DMS114 treated with DMSO at 0.1 percent for 48 hours (cell line): ENCODE measurements around the gene MBNL3.
"Not testable (repeated sequence)": the region's sequence is repeated elsewhere in the genome, so short reads cannot be mapped to it uniquely, and the experiment has no call there.

Experiments
- DNase-seq: peaks from one replicate; lab custom pipeline; 2025; ENCODE audit not compliant: unreplicated experiment; lab: John Stamatoyannopoulos, UW

MBNL3 gene

DNA sequence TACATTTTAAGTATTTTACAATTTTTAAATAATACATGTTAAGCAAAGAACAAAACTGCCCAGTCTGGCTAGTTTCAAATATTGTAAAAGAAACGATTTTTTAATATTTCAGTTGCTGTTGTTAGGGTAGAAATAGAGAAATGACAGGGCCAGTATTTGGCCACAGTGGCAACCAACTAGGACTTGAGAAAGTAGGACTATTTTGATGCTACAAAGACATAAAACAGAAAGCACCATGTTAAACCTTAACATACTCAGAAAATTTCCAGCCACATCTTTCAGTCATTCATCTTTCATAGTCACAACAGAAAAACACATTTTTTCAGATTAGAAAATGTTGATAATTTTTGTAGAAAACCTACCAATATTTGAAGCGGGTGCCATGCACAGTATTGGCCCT lies 104.5 kb downstream of the MBNL3 start:
- no peak for DNase-seq

DNA sequence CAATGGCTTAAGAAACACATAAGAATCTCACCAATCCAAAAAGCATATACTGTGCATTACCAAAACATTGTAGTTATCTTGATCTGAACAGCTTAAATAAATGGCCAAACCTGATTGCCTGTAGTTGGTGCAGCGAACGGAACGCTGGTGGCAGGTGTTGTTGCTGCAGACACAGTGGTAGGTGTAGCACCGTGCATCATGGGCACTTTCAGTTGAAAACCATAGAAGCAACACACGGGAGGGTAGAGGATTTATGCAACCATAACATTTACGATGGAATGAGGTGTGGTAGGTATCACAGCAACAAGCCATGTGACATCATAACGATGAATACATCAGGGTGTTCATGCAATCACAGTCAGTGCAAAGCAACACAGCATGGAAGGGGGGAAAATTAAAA lies 106.8 kb downstream of the MBNL3 start:
- no peak for DNase-seq

DNA sequence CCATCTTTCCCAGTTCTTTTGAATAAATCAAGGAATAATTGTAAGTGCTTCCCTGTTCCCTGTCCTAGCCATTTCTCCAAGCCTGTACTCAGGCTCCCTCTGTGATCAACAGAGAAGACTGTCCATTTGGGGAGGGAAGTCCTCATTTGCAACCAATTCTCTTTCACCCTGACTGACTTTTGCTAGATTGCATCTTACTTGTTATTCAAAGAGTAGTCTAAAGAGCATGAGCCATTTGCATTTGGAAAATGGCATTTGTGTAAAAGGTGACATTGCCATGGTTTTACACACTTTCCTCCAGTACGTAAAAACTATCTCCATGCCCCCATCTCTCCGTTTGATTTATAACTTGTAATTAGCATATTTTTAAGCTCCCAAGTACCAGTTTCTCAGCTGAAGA lies 110.6 kb downstream of the MBNL3 start:
- DNase-seq = no peak

DNA sequence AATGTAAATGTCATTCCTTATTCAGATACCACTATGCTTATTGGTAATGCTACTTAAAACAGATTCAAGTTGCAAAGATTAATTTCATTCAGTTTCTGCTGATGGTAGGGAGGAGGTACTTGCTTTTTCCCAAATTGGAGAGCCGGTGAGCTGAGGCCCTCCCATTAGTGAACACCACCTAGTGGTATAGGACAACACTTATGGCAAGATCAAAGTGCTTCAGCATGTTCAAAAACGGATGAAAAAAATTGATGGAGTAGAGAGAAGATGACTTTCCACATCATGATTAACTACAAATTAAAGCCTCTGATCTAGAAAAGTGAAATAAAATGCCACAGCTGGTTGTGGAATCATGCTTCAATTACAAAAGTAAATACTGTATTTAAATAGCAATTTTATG lies 112.9 kb downstream of the MBNL3 start:
- no peak for DNase-seq

DNA sequence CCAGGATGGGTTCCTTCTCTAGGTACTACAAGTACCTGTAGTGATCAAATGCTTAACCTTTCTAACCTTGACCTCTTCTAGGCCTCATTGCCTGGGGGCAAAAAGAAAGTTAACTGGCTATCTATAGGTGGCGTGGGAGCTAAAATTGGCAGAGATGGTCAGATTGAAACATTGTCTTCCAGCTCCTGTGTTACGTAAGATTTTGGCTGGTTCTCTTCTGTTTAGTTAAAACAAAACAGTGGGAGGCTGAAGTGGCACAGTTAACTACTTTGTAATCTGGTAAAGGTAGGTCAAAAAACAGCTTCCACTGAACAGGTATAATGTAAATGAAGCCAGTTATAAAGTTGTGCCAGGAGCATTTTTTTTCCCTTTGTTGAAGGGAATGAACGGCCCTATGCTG lies 115.2 kb downstream of the MBNL3 start:
- no peak for DNase-seq

DNA sequence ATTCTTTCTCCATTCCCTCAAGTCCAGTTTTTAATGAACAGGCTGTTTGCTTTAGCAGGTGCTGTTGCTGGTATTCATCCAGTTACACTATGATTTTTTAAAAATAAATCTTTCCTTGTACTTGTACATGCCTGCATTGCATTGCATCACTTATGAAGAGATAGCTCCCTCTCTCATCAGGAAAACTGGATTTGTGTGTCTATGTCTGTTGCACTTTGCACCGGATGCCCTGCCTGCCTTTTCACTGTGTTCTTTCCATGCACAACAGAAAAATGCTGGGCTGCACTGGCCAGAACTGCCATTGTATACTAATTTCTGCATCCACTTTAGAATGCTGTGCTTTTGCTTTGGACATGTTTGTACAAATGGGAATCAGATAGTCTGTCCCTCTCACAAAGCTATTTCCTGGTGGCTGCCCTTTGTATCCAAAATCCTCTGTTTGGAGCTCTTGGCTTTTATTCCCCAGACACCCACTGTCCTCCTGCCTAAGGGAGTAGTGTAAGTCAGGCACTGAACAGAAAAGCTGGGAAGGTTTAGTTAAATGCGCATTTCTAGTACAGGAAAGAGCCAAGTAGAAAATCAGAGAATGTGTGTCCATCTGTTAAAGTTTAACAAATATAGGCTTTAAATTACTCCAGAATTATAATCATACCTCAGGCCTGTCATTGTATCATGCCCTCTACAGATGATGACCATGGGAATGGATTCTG lies 119.1 kb downstream of the MBNL3 start:
- DNase-seq = no peak

DNA sequence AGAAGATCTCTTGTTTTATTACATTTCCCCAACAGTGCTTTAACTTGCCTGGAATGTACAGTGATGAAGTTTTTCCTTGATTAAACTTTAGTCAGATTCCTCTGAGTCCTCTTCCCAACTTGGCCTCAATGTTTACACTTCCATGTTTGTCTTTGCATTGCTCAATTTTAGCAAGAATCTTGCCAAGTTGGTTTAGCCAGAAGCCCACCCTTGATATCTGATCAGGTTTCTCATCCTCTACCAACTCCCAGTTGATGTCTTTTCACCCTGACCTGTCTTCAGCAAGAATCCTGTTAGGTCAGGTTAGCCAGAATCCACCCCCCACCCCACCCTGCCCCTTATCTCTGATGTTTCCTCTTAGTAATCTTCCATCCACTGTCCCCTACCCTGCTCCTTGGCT lies 120.9 kb downstream of the MBNL3 start:
- no peak for DNase-seq

DNA sequence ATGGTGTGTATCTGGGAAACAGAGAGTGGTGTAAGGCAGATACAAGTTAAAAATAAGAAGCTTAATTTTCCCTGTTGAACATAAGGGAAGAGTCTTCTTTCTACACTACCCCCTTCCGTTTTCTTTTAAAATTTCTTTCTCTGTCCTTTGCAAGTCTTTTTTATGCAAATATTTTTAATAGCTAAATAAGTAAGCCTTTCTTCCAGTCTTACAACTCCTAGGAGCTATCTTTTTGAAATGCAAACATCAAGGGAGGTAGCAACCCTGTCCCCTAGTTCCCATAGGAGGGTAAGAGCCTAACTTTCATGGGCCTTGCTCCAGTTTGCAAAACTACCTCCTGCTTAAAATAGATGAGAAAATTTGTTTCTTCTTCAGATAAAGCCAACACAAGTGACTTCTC lies 121.5 kb downstream of the MBNL3 start:
- no peak for DNase-seq

DNA sequence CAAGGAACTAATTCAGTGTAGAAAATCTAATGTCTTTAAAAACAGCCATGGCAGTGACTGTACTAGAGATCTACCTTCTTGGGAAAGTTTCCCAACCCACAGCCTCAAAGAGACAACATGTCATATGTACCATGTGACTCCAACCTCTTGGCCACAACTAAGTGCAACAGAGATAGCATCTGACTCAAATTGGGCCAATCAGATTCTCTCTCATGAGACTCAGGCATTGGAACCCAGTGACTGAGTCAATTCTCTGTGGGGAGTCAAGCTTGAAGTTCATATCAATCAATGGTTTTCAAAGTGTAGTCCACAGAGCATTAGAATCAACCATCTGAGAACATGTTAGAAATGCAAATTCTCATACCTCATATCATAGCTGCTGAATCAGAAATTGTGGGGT lies 123.3 kb downstream of the MBNL3 start:
- no peak for DNase-seq

DNA sequence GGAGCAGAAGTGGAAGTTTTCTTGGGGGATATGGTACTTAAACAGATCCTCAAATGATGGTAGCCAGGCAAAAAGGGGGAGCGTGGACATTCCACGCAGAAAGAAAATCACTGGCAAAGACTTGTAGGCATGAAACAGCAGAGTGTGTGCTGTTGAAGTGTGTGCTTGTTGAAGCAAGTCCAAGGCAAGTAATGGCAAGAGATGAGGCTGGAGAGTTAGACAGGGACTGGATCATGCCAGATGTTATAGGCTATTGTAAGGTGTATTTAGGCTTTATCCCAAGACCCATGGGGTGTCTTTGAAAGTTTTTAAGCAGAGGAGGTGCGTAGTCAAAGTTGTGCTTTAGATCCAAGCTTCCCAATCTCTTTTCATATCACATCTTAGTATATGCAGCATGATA lies 124.5 kb downstream of the MBNL3 start:
- no peak for DNase-seq

DNA sequence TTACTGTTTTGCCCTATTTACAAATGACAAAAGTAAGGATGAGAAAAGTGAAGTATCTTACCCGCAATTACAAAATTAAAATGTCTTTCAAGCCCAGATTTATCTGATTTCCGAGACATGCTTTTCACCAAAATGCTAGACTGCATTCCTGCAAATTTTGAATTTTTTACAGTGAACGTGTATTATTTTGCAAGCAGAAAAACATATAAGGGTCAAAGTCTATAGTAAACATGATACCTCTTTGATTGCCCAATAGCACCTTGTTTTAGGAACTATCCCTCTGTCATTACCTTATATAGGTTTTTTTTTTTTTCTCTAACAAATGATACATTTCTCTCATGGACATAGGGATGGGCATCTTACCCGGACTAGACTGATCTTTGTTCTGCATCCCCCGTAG lies 135.4 kb downstream of the MBNL3 start:
- DNase-seq = no peak

DNA sequence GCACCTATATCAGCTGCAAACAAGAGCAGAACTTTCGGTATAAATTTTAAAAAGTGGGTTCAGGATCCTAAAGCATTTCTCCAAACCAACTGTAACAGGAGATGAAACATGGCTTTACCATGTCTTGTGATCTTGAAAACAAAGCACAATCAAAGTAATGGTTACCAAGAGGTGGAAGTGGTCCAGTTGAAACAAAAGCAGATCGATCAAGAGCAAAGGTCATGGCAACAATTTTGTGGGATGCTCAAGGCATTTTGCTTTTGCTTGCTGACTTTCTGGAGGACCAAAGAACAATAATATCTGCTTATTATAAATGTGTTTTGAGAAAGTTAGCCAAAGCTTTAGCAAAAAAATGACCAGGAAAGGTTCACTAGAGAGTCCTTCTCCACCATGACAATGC lies 152.7 kb downstream of the MBNL3 start:
- no peak for DNase-seq

DNA sequence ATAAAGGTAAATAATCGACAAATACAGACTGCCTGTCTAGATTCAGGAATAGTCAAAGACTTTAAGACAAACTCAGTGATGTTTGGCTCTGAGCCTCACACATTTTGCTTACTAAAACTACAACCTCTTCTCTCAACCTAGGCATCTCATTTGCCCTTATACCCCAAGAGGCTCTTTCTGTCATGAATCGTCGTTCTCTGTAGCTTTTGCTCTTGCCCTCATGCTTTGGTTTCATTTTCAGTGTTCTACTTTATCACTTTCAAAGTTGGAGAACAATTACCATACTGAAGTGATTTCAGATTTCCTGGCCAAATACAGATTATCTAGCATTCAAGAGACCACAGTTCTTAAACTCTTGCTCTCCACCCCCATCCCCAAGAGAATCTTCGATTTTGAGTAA lies 155.5 kb downstream of the MBNL3 start:
- DNase-seq = no peak

DNA sequence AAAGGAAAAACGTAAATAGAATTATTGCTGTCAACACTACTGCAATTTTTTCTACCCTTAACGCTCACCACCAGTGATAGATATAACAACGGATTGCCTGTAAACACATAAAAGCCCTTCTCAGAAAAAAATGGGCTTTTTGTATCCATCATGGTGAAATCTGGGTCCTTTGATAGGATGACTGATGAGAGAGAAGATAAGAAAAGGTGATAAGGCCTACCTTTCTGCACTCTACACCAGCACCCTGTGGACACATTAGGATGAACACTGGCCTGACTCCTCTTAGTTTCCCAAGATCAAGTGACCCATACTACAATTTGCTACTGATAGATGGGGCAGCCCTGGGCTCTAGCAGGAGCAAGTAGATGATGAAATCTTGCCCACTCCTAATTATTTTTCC lies 157.3 kb downstream of the MBNL3 start:
- no peak for DNase-seq

DNA sequence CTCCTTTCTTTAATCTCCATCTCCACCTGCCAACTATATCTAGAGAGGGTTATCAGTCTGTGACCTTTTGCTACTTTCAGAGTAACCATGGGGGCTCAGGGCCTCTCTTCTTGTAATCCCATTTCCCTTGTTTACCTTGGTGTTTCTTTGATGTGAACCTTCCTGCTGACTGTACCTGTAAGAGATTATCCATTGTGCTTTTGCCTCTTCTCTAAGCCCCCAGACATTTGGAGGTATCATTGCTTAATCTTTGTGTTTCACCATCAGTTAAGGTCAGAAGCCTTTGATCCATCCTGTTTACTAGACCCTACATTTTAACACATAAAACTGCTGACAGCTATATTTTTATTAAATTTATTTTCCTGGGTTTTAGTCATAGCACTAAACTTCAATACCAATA lies 157.8 kb downstream of the MBNL3 start:
- no peak for DNase-seq

DNA sequence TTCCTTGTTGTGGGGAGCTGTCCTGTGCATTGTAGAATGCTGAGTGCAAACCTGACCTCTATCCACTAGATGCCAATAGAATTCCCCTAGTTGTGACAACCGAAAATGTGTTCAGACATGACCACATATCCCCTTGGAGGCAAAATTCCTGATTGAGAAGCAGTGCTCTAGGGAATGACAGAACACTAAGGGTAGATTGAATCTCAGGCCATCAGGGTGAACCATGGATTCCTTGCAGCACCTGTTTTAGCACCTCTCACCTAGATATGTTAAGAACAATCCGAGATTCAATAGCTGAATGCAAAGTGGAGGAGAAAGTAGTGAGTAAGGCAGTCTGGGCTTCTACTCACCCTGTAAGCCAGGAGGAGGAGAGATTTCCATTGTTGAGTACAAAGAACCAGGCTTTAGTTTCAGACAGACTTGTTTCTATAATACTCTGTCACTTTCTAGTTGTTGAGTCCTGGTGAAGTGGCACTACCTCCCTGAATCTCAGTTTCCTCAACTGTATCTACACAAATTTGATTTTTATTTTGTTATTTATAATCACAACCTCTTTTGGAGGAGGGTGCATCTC lies 158.6 kb downstream of the MBNL3 start:
- DNase-seq = no peak

DNA sequence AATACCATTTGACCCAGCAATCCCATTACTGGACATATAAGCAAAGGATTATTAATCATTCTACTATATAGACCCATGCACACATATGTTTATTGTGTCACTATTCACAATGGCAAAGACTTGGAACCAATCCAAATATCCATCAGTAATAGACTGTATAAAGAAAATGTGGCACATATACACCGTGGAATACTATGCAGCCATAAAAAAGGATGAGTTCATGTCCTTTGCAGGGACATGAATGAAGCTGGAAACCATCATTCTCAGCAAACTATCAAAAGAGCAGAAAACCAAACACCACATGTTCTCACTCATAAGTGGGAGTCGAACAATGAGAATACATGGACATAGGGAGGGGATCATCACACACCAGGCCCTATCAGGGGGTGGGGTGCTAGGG lies 161.9 kb downstream of the MBNL3 start:
- DNase-seq = not testable (repeated sequence)
